Measurements from ENCODE around the gene YEATS2.
A peak's percentile ranks its signal among the peaks of the same experiment; 100 is the strongest.
"Not testable (repeated sequence)": the region's sequence is repeated elsewhere in the genome, so short reads cannot be mapped to it uniquely, and the experiment has no call there.

Gene YEATS2

DNA sequence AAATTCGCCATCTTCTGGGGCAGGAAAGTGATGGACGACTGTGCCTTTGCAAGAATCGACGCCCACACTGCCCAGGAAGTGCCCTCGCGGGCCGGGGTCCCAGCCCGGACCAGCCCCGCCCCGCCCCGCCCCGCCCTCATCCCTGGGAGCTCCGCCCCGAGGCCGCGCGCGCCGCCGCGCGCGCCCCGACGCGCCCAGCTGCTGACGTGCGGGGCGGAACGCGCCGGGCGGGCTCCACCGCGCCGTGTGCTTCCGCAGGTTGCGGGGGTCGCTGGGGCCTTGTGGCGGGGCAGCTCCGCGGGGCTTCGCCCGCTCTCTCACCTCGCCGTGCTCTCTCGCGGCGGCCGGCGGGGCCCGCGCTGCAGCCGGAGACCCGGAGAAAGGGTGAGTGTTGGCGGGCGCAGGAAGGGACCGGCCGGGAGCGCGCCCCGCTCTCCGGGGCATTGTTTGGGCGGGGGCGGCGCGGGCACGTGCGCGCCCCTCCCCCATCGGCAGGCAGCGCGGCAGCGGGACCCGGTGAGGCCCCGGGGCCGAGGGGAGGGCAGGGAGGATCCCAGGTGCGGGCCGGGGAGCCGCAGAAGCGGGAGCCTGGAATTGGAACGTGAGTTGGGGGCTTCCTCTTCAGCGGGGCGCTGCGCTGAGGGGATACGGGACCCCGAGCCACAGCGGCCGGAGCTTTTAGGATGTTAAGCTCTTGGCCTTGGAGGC is at the start of gene YEATS2:
Gene YEATS2, plus strand, starts transcription at position 188 of the 708 bp plus-strand sequence. CDS start 17,366 bp downstream, outside the sequence.
- peak; percentile 84 to 88 for DNase-seq

GRCh38 chr3:183650554-183650953 is 47.0 kb upstream of the YEATS2 start:
- DNase-seq: no peak

DNA sequence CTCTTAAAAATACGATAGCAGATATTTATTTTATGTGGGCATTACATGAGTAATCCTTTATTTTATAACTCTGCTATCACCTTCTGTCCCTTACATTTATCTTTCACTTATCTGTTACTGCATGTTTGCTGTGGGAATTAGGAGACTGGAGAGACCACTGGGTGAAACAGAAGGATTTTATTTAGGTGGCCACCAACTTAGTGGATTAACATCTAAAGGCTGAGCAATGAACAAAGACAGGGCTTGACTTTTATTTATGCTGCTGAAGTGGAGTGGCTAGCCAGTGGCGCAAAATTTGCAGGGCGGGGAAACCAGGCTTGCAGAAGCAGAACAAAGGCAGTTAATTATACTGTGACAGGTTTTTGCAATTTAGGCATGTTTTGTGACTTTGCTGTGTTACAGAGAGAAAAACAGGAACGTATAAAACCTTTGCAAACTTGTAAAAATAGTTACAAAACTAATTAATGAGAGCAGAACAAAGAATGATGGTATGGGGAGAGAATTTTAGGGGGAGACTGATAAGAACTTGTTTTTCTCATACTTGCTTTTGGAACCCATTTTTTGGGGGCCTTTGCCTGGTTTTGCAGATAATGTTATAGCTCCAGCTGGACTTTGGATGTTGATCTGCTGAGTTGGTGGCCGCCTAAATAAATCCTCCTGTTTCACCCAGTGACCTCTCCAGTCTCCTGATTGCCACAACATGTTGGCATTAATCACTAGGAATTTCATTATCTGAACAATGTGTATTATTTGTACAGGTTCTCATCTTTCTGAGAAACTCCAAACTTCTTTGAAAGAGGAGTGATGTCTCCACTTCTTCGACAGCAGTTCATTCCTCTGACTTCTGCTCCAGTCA is 44.2 kb upstream of the YEATS2 start:
- no peak for DNase-seq

GRCh38 chr3:183654727-183655126 is 42.9 kb upstream of the YEATS2 start:
- no peak for DNase-seq

- no peak for DNase-seq
These were observed 35.5 kb upstream of the YEATS2 start for GRCh38 chr3:183662099-183662498.

DNA sequence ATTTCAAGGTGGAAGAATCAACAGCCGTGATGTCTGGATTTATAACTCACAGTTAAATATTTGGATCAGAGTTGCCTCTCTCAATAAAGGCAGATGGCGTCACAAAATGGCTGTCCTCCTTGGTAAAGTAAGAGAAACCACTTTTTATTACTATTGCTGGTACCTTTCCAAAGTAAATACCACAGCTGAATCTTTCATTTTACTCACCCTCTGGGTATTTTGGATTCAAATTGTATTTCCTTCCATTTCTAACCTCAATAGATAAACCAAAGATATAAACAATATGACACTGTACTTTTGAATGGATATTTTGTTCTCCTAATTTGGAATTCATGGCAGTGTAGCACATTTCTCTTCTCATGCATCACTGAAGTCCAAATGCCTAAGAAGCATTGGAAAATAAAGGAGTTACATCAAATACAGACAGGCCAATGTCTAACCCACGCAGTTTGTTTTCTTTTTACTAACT is 32.6 kb upstream of the YEATS2 start:
- no peak for DNase-seq

DNA sequence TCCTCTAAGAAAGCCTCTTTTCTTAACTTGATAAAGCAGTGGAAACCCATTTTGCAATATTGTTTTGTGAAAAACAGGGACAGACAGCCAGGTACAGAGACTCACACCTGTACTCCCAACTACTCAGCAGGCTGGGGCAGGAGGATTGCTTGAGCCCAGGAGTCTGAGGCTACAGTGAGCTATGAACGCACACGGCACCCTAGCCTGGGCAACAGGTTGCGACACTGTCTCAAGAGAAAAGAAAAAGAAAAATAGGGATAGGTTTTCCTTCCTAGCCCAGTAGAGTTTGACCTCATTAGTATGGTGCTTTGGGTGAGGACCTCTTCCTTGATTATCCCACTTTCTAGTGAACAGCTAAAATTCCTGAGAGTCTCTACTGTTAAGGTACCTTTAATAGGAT is 17.5 kb upstream of the YEATS2 start:
- no peak for DNase-seq

DNA sequence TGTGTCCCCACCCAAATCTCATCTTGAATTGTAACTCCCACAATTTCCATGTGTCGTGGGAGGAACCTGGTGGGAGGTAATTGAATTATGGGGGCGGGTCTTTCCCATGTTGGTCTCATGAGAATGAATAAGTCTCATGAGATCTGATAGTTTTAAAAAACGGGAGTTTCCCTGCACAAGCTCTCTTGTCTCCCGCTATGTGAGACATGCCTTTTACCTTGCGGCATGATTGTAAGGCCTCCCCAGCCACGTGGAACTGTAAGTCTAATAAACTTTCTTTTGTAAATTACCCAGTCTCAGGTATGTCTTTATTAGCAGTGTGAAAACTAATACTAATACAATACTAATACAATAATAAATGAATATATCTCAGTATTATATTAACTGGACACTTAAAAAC is 9.9 kb upstream of the YEATS2 start:
- DNase-seq: no peak

DNA sequence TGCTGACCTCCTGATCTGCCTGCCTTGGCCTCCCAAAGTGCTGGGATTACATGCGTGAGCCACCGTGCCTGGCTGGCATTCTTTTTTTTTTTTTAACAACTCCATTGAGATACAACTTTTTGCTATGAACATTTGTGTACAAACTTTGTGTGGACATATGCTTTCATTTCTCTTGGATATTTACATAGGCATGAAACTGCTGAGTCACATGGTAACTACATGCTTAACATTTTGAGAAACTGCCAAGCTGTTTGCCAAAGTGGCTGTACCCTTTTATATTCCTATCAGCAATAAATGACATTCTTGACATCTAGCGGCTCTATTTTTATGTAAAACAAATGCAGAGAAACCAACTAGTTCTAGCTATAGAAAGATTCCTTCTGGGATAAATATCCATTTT is 8.7 kb upstream of the YEATS2 start:
- DNase-seq: no peak

- not testable (repeated sequence) for DNase-seq
These were observed 8.0 kb upstream of the YEATS2 start for GRCh38 chr3:183689621-183690020.

DNA sequence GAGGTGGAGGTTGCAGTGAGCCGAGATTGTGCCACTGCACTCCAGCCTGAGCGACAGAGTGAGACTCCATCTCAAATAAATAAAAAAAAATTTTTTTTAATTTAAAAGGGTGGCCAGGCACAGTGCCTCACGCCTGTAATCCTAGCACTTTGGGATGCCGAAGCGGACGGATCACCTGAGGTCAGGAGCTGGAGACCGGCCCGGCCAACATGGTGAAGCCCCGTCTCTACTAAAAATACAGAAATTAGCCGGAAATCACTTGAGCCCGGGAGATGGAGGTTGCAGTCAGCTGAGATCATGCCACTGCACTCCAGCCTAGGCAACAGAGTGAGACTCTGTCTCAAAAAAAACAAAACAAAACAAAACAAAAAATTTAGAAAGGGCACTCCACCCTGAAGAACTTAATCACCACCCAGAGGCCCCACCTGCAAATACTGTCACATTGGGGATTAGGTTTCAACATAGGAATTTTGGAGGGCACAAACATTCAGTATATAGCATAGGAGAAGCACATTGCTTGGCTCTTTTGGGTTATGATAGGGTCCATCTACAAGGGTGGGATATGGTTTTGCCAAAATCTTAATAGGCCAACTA is 7.1 kb upstream of the YEATS2 start:
- no peak for DNase-seq

- no peak for DNase-seq
These were observed 5.2 kb upstream of the YEATS2 start for GRCh38 chr3:183692436-183692835.

DNA sequence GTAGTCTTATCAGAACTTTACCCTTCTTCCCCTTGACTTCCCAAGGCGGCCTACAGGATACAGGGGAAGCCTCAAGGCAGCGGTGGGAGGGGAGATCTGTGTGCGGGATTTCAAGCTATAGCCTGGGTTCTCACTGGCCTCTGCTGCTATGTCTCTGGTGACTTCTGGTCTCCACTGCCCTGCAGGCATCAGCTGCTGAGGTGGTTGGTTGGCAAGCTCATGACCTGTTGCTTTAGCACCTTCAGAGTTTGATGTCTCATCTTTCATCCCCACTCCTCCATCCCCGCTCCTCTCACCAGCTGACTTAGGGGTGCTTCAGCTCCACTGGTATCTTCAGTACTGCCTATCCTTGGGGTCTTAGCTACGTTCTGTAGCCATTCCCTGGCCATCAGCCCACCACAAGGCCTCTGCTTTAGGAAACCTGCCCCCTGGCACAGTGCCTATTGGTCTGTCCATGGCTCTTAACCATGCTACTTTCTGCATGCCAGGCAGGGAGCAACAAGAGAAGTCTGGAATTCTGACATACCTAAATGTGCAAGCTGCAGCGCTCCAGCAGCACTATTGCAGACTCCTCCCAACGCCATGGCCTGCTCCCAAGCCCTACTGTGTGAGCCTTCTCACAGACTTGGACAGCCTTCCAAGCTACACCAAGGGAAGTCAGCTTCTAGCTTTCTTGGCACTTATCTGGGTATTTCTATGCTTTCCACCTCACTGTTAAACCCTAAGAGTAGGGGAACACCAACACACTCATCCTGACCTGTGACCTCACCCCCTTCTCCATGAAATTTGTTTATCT is 1.8 kb upstream of the YEATS2 start:
- no peak for DNase-seq

DNA sequence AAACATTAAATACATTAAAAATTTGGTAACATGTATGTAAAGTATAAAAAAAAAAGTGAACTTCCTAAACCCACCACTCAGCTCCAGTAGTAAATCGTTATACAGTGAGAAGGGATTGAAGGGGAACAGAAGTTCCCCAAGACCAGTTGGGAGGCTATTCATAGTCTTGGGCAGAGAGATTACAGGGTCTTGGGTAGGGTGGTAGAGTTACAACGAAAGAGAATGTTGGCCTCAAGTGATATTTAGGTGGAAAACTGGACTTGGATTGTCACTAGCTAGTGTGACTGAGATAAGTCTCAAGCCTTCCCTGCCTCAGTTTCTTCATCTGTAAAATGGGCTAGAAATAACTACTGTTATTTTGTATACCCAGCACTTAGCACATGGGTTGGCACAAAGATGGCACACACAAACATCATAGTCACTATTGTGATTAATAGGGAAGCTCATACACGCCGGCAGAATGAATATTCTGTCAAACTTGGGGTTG is 431 bp upstream of the YEATS2 start:
- no peak for DNase-seq

DNA sequence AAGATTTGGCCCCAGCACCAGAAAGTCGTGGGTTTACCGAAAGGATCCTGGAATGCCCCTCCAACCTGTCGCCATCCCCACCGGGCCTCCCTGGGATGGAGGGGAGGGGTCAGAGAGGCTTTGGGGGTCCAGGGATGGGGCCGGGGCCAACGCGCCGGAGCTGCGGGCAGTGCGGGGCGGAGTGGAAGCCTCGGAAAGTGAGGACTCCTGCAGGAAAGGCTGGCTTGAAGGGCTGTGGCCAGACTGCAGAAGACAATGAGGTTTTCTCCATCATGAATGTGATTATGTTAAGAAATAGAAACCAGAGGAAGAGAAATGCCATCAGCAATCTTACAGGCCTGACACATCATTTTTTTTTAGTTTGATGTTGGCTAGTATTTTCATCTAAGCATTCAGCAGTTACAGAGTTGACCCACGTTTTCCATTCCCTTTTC is 738 bp downstream of the YEATS2 start:
- DNase-seq: peak; percentile 63 to 67

DNA sequence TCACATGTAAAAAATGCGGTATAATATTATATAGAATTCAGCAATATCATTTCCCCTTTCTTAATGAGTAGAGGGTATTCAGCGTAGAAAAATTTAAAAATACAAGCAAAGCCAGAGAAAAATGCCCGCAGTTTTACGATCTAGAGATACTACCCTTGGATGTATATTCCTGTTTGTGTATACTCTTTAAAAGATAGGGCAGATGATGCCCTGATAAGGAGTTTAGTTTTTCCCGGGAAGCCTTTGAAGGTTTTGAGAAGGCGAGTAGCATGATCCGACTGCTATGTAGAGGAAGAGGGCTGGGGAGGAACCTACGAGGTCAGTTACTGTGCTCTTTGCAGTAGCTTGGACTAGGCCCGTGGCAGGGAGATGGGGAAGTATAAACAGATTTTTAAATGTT is 1.2 kb downstream of the YEATS2 start:
- DNase-seq: no peak

DNA sequence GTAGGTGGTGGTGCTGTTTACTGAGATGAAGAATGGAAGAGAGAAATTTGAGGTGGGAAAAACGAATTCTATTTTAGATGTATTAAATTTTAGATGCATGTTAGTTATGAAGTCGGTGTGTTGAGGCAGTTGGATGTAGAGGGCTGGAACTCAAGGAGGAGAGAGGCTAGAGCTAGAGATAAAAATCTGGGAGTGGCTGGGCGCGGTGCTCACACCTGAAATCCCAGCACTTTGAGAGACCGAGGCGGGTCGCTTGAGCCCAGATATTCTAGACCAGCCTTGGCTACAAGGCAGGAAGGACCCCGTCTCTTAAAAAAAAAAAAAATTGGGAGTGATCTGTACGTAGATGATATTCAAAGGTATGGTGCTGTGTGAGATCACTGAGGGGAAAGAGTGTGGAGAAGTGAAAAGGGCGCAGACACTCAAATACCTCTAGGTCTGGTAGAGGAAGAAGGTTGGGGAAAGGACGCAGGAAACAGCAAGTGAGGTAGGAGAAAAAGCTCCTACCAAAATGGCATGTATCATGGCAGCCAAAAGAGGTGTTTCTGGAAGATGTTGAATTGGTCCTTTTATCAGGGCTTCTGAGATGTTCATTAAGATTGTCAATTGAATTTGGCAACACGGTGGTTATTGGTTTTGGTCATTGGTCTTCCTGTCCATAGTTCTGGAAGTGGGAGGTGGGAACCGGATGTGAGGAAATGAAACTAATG is 1.8 kb downstream of the YEATS2 start:
- no peak for DNase-seq

DNA sequence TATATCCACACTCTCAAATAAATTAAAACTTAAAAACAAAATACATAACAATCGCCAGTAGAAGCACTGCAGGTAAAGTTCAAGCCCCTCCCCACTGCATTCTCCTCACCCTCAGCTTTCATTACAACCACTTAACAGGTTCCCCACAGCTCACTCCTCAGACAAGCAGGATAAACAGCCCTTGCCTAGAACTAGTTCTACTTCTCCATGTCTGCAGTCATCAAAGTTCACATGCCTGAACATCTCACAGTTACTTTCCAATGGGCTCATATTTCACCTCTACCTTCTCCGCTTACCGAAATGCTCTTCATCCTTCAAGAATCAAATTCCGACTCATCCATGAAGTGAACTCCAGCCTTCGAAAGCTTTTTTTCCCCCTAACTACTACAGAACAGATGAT is 4.1 kb downstream of the YEATS2 start:
- no peak for DNase-seq

- DNase-seq: not testable (repeated sequence)
These were observed 6.3 kb downstream of the YEATS2 start for GRCh38 chr3:183703892-183704291.

DNA sequence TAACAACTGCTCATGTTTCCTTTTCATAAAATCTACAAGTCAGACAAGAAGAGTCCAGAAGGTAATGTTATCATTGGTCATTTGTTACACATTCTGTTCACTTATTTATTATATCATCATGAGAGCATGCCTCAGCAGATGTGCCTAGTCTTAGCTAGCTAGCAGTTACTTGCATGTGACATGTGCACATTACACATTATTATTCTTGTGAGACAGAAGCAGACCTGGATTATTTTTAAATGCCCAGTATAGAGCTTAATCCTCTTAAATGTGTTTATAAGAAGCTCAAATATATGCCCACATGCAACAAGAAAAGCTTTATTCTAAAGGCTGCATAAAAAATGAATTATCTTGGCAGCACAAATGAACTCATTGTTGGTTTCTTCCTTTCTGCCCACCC is 12.6 kb downstream of the YEATS2 start:
- DNase-seq: no peak

DNA sequence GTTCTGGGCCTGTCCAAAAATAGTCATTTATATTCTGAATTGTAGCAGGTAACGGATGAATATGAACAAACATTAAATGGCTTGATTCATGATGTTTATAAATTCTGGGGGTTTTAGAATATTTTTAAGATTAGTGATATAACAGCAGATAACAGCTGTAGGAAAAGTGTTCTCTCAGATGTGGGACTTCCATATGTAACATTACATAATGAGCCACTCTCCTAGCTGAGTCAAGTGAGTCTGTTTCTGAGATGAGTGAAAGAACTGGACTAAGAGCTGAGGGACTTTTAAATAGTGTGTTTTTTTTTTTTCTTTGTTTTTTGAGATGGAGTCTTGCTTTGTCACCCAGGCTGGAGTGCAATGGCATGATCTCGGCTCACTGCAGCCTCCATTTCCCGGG is 13.9 kb downstream of the YEATS2 start:
- DNase-seq: no peak

DNA sequence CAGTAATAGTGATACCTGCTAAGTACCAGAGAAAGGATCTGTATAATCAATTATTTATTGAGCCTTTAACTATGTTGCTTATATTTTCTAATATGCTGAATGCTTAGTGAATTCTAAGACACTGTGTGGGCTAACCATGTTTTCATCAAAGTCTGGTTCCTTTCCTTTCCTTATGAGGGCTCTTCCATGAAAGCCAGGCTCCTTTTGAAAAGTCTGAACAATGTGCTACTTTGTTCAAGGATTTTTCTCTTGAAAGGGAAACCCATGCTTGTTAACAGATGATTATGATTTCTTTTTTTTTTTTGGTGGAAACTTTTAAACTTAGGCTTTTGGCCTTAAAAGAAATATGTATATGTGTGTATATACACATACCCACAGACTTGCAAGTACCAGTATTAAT is 17.0 kb downstream of the YEATS2 start:
- DNase-seq: no peak
